ENCODE results near the gene SH3BP4.

SH3BP4 gene

DNA sequence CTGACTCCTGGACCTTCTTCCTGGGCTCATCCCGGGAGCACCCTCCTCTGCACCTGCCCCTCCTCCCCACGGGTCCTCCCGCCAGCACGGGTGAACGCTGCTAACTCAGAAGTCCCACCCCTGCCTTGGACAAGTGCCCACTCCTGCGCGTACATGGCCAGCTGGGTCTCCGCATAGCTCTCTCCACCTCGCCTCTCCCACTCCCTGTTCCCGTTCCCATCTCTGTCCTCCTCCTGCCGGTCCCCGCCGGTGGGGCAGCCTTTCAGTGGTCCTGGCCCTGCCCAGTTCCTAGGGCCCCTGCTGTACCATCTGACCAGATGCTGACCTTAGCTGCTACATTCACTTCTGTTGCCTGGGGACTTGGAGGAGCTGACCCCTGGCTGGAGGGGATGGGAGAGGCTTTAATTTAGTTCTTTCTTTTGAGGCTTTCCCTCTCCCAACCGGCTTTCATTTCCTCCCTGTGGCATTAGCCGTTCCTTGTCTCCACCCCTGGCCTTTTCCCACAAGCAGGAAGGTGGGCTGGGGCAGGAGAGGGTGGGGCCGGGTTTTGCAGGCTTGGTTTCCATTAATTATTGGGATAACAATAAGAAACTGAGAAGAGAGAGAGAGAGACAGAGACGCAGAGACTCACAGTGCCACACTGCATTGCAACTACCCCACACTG lies 136.1 kb downstream of the SH3BP4 start:
- DNase-seq (ENCODE audit: low read depth in 2 of 2): no peak

DNA sequence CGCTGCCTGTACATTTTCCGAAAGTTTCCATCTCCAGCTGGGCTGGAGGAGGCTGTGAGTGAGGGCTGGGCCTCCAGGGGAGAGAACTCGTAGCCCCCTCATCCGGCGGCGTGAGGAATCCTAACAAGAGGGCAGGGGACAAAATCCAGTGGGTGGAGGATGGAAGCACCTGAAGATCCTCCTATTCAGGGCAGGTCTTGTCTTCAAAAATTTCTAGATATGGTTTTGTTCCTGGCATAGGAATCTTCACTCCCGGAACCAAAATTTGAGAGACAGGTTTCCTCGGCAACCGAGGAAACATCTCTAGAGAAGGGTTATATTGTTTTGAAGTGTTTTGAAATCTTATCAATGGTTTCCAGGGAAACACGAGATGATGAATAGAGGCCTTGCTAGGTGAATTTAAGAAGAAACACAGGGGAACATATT lies 136.7 kb downstream of the SH3BP4 start:
- no peak for DNase-seq (ENCODE audit: low read depth in 2 of 2)

- DNase-seq (ENCODE audit: low read depth in 2 of 2): no peak
These were observed 139.6 kb downstream of the SH3BP4 start for GRCh38 chr2:235091421-235091820.

DNA sequence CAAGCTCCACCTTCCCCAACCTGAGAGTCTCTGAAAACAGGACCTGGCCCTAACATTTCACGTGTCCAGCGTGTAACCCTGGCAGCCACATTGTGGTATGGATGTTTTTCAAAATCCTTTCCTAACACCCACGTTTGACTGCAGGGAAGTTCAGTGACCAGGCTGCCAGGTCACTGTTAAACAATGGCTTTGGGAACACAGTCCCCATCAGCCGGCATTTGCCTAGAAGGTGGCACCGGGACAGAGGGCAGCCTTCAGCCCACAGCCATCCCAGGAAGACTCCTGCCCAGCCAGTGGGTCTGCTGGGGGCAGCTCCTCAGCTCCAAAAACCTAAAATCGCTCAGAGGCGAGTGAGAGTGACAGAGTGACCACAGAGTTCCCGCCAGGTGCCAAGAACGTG lies 140.2 kb downstream of the SH3BP4 start:
- no peak for DNase-seq (ENCODE audit: low read depth in 2 of 2)

- no peak for DNase-seq (ENCODE audit: low read depth in 2 of 2)
These were observed 140.8 kb downstream of the SH3BP4 start for GRCh38 chr2:235092433-235093223.

DNA sequence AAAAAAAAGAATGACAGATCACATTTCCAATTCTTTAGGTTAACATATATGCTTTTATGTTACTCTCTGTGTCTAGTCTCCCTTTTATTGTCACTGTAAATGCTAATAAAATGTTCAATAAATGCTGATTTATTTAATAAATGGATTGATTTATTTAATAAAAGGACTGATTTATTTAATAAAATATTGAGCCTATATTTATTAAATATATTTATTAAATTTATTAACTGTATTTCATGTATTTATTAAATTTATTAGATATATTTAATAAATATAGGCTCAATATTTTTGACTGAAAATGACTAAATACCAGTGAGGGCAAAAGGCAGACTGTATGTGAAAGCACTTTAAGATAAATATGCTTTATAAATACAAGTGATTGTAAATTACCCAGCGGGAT lies 142.6 kb downstream of the SH3BP4 start:
- no peak for DNase-seq (ENCODE audit: low read depth in 2 of 2)

DNA sequence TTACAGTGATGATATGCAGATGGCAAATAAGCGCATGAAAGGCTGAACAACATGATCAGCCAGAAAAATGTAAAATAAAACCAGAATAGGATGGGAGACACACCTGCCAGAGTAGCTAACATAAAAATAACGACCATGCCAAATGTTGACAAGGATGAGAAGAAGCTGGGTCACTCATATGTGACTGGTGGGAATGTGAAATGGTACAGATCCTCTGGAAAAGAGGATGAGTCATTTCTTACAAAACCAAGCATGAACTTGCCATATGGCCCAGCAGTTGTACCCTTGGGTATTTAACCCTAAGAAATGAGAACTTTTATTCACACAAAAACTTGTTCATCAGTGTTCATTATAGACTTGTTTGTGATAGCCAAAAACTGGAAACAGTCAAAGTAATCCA lies 143.8 kb downstream of the SH3BP4 start:
- no peak for DNase-seq (ENCODE audit: low read depth in 2 of 2)

DNA sequence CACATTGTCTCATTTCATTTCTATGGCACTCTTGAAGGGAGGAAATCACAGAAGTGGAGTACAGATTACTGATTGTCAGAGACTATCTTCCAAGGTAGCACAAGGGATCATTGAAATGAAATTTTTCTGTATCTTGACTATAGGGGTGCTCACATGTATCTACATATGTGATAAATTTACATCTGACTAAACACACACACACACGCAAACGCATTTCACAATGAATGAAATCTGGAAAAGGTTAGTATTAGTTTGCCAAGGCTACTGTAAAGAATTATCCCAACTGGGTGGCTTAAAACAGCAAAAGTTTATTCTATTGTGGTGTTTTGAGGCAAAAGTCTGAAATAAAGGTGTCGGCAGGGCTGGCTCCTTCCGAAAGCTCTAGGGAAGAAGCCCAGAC lies 144.6 kb downstream of the SH3BP4 start:
- no peak for DNase-seq (ENCODE audit: low read depth in 2 of 2)

DNA sequence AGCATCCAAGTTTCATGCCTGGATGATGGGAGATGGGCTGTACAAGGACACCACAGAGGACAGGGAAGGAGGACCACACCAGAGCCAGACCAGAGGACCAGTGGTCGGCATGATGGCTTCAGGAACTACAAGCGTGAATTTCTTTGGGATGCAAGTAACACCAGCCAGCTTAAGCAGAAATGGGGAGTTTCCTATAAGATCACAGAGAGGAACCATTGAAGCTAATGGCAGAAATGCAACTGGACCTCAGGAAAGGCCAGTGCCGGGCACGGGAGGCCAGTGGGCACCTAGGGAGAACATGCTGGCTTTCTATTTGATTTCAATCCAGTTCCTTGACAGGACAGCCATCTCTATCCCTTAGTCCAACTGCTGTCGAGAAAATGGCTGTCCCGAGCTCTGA lies 145.4 kb downstream of the SH3BP4 start:
- DNase-seq (ENCODE audit: low read depth in 2 of 2): no peak

DNA sequence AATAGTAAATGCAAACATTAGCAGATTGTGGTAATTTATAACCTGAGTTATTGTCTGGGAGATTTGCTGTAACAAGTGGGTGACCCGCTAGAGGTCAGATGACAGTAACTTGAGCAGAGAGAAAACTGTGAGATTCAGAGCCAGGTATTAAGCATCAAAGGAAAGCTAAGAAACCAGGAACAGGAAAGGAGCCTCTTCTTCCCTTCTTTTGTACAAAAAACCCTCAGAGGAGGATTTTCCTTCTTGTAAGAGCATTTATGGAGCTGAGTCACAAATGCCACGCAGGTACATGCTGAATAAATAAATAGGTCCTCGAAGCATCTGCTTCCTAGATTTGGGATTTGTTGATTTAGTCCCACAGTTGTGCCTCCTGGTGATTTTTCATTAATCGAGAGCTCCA lies 146.5 kb downstream of the SH3BP4 start:
- no peak for DNase-seq (ENCODE audit: low read depth in 2 of 2)

GRCh38 chr2:235098736-235099494 lies 147.1 kb downstream of the SH3BP4 start:
- DNase-seq (ENCODE audit: low read depth in 2 of 2): no peak

DNA sequence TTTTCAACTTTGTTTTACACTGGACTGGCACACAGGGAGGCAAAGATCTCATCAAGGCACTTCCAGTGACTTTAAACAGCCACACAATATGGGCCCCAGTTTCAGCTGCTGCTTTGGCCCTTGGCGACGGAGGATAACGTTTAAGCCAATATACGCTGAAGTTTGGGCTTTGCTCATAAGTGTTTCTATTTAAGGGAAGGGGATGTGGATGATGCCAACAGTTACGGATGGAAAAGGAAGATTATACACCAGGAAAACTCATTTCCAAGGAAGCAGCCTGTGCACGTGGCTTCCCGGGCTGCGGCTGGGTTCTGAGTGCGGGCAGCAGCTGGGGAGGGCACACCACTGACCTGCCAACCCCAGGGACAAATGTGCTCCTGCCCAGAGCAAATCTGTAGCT lies 151.1 kb downstream of the SH3BP4 start:
- DNase-seq (ENCODE audit: low read depth in 2 of 2): no peak
